Stimulated activated CD8-positive, alpha-beta memory T cell treated with anti-CD3 and anti-CD28 coated beads, Interleukin-2, amount 100 ng/mL, for 48 hours (primary cell): ENCODE data around the gene SEZ6.
"Not testable (repeated sequence)": the region's sequence is repeated elsewhere in the genome, so short reads cannot be mapped to it uniquely, and the experiment has no call there.

ENCODE experiments used
- DNase-seq, 2 donors: peaks; one replicate each; pipeline ENCODE4 v3.0.0-alpha.2; 2020; ENCODE audit warnings: low read depth in 2 of 2

Gene SEZ6

GRCh38 chr17:28935744-28936460 is 69.9 kb downstream of the SEZ6 start:
- DNase-seq = no peak

- not testable (repeated sequence) for DNase-seq
These were observed 71.3 kb downstream of the SEZ6 start for GRCh38 chr17:28934508-28934907.

- no peak for DNase-seq
These were observed 76.0 kb downstream of the SEZ6 start for GRCh38 chr17:28929787-28930186.

- DNase-seq = peak in 1 of 2 donors; percentile 20
These were observed 77.8 kb downstream of the SEZ6 start for GRCh38 chr17:28928061-28928460.

- DNase-seq = no peak
These were observed 79.0 kb downstream of the SEZ6 start for GRCh38 chr17:28926786-28927185.

- no peak for DNase-seq
These were observed 79.5 kb downstream of the SEZ6 start for GRCh38 chr17:28926366-28926765.

- DNase-seq = no peak
These were observed 79.9 kb downstream of the SEZ6 start for GRCh38 chr17:28925912-28926365.

- DNase-seq = no peak
These were observed 85.6 kb downstream of the SEZ6 start for GRCh38 chr17:28920201-28920600.

GRCh38 chr17:28918295-28918694 is 87.5 kb downstream of the SEZ6 start:
- DNase-seq = no peak

GRCh38 chr17:28917465-28917864 is 88.4 kb downstream of the SEZ6 start:
- DNase-seq = no peak

- DNase-seq = no peak
These were observed 88.8 kb downstream of the SEZ6 start for GRCh38 chr17:28917029-28917428.

GRCh38 chr17:28916302-28916934 is 89.4 kb downstream of the SEZ6 start:
- no peak for DNase-seq

GRCh38 chr17:28912938-28913333 is 92.9 kb downstream of the SEZ6 start:
- no peak for DNase-seq

- no peak for DNase-seq
These were observed 93.4 kb downstream of the SEZ6 start for GRCh38 chr17:28912281-28912937.

GRCh38 chr17:28911411-28912045 is 94.3 kb downstream of the SEZ6 start:
- no peak for DNase-seq

- DNase-seq = no peak
These were observed 95.3 kb downstream of the SEZ6 start for GRCh38 chr17:28910534-28910933.

- no peak for DNase-seq
These were observed 97.1 kb downstream of the SEZ6 start for GRCh38 chr17:28908640-28909167.

GRCh38 chr17:28907709-28908475 is 97.9 kb downstream of the SEZ6 start:
- no peak for DNase-seq

GRCh38 chr17:28906706-28907438 is 99.0 kb downstream of the SEZ6 start:
- no peak for DNase-seq

GRCh38 chr17:28906276-28906675 is 99.6 kb downstream of the SEZ6 start:
- DNase-seq = no peak
